K562 (cell line): ENCODE results near the gene LILRA6. TPM values are rescaled to one million over a fixed set of nuclear protein-coding genes. Genes with fewer than 3 reads are reported as not detected.
A peak's percentile ranks its signal among the peaks of the same experiment; 100 is the strongest.
"Not testable (repeated sequence)": the region's sequence is repeated elsewhere in the genome, so short reads cannot be mapped to it uniquely, and the experiment has no call there.

Experiments
- ATAC-seq: fragments of 200-7000 bp; cut with Tn5 transposase; 3 replicates; pipeline ENCODE4 v1.9.1; 2020; ENCODE audit warnings: moderate library complexity
- BruUV-seq: library from RNA; stranded (reverse); fragments of 400-500 nt; replicated peaks from 2 replicates; lab custom pipeline; 2021; lab: Mats Ljungman, UMichigan
- CTCF ChIA-PET: fragments of 300-600 bp; formaldehyde crosslinking; extraction: SDS; loops from one replicate; lab custom pipeline; 2021; ENCODE audit warnings: low intra/inter-chr PET ratio; lab: Yijun Ruan, JAX
- POLR2A ChIA-PET: fragments of 300-600, 350-650 bp; sonication (Branson Sonifier 250); formaldehyde crosslinking; extraction: SDS; loops from one replicate; lab custom pipeline; 2021; ENCODE audit warnings: antibody characterized with exemption, inconsistent platforms; lab: Yijun Ruan, JAX
- DNase-seq, 4 experiments: peaks; one replicate each; pipeline versions ENCODE4 v3.0.0 to v3.0.0-alpha.2; 2011 to 2018; ENCODE audit warnings: low spot score in 3 of 4, mixed read lengths in 3 of 4; ENCODE audit errors: extremely low read depth in 1 of 4
- FAIRE-seq: peaks from 2 replicates; lab custom pipeline; 2011; peaks lifted over from hg19 to GRCh38; lab: Jason Lieb, UNC
- H2AFZ ChIP-seq: 2 replicates; pipeline ENCODE4 v1.6.0; 2011; ENCODE audit warnings: low read depth, low read length, control low read depth, inconsistent platforms
- H3K27ac ChIP-seq: fragments of 200-600 bp; 3 replicates; pipeline ENCODE4 v1.8.0; 2011; ENCODE audit warnings: low read depth, mild to moderate bottlenecking, control low read depth, inconsistent platforms, low read length, moderate library complexity, mixed read lengths; ENCODE audit errors: extremely low read depth
- H3K27me3 ChIP-seq, 2 experiments: fragments of 300-600 bp in 1 of 2; 2 replicates in 1 of 2; 3 replicates in 1 of 2; pipeline versions ENCODE4 v1.6.0 to v1.8.0; 2011; ENCODE audit warnings: inconsistent platforms in 2 of 2, low read length in 2 of 2, mild to moderate bottlenecking in 1 of 2, mixed read lengths in 1 of 2, moderate library complexity in 1 of 2; ENCODE audit not compliant: control insufficient read depth in 2 of 2, insufficient read depth in 2 of 2
- H3K36me3 ChIP-seq: fragments of 300-600 bp; 3 replicates; pipeline ENCODE4 v1.8.0; 2011; ENCODE audit warnings: mild to moderate bottlenecking, low read length, inconsistent platforms; ENCODE audit not compliant: control insufficient read depth, insufficient read depth
- H3K4me1 ChIP-seq, 2 experiments: fragments of 200-600 bp in 1 of 2; replicated peaks in 1 of 2; 2 replicates in 1 of 2; 3 replicates in 1 of 2; pipeline versions ENCODE4 v1.5.1 to v1.8.0; 2011; ENCODE audit warnings: inconsistent platforms in 2 of 2, low read length in 2 of 2, mild to moderate bottlenecking in 1 of 2, mixed read lengths in 1 of 2, moderate library complexity in 1 of 2; ENCODE audit not compliant: control insufficient read depth in 2 of 2, insufficient read depth in 2 of 2
- H3K4me2 ChIP-seq: 2 replicates; pipeline ENCODE4 v1.6.1; 2011; ENCODE audit warnings: low read length, control low read depth, inconsistent platforms, mixed read lengths; ENCODE audit not compliant: insufficient read depth
- H3K4me3 ChIP-seq: fragments of 200-600 bp; sonication (generic), shearing (Covaris generic); 2 replicates; pipeline ENCODE4 v1.5.1; 2016; ENCODE audit warnings: control low read depth, inconsistent platforms
- H3K79me2 ChIP-seq: fragments of 200-600 bp; 3 replicates; pipeline ENCODE4 v1.8.0; 2011; ENCODE audit warnings: low read length, inconsistent platforms; ENCODE audit not compliant: control insufficient read depth, insufficient read depth
- H3K9ac ChIP-seq, 2 experiments: 2 replicates each; pipeline versions ENCODE4 v1.6.0 to v1.6.1; 2011; ENCODE audit warnings: low read depth in 2 of 2, low read length in 2 of 2, control low read depth in 1 of 2, inconsistent platforms in 1 of 2, mild to moderate bottlenecking in 1 of 2, mixed read lengths in 1 of 2; ENCODE audit not compliant: insufficient read depth in 1 of 2
- H3K9me1 ChIP-seq: one replicate; pipeline ENCODE4 v1.6.0; 2011; ENCODE audit warnings: inconsistent platforms, mild to moderate bottlenecking, low read length, moderate library complexity; ENCODE audit not compliant: control insufficient read depth, insufficient read depth
- H3K9me3 ChIP-seq: replicated peaks from 2 replicates; pipeline ENCODE4 v1.5.1; 2011; ENCODE audit warnings: low read depth, low read length, inconsistent platforms; ENCODE audit not compliant: control insufficient read depth, insufficient read depth
- H4K20me1 ChIP-seq: replicated peaks from 2 replicates; pipeline ENCODE4 v1.6.1; 2011; ENCODE audit warnings: low read length, inconsistent platforms, mixed read lengths; ENCODE audit not compliant: control insufficient read depth, insufficient read depth
- ZNF76 ChIP-seq: fragments of 250-450 bp; sonication (Bioruptor Pico); IDR thresholded peaks from 2 replicates; pipeline ENCODE4 v1.4.0; 2020; ENCODE audit warnings: mild to moderate bottlenecking, moderate library complexity, borderline replicate concordance
- WGBS: fragments of 100-300 bp; shearing (Covaris generic); methylation state at CpG from one replicate; pipeline ENCODE4 v1.1.6; 2016; ENCODE audit warnings: low coverage, mixed read lengths; ENCODE audit not compliant: insufficient coverage; ENCODE audit errors: missing lambda C conversion rate; 5-methylcytosine and 5-hydroxymethylcytosine counted together
- in situ Hi-C: fragments of 300-500 bp; cut with MboI; formaldehyde crosslinking; loops from 4 replicates; pipeline ENCODE4 v1.15.0; 2018; ENCODE audit warnings: inconsistent platforms, mixed read lengths
- intact Hi-C: fragments of 100-400 bp; cut with micrococcal nuclease; formaldehyde crosslinking; loops from 2 replicates; pipeline ENCODE4 v1.14.2; 2022
- polyA plus RNA-seq, 8 experiments: library from polyadenylated mRNA; depleted of rRNA in 4 of 8; stranded (reverse) in 5 of 8; unstranded in 3 of 8; fragments of >200 nt; fragmentation: Nextera tagmentation in 2 of 8; fragmentation: Illumina TruSeq in 1 of 8; extraction: Ambion mirVana in 2 of 8; extraction: Trizol in 1 of 8; gene quantifications; 2 replicates each; pipeline versions ENCODE4 v1.2.1 to v1.2.3, GENCODE V29; 2011 to 2014; ENCODE audit warnings: inconsistent platforms in 1 of 8, missing spikeins in 1 of 8
- total RNA-seq, 7 experiments: library from RNA; depleted of rRNA in 6 of 7; stranded (reverse); fragments of >200 nt in 6 of 7; fragmentation: Illumina TruSeq in 2 of 7; extraction: Trizol in 2 of 7; gene quantifications; 2 replicates each; pipeline versions ENCODE4 v1.2.1 to v1.2.3, GENCODE V29; 2011 to 2021; ENCODE audit warnings: low replicate concordance in 1 of 7

Gene LILRA6
- total and polyA plus RNA-seq, 9 of the 15 experiments (the other 6 are each of a cell fraction or from before 2014, with no cell fraction given), result 0.03 TPM; not detected in 8

GRCh38 chr19:54245936-54246335 is 3.3 kb upstream of the LILRA6 start (continued):
- TF ChIP-seq ZNF76 (CRISPR knock-in tag), result no peak

- intact Hi-C loops, H3K27ac ChIP-seq: not testable (repeated sequence)
- 0% methylated on average over 3 of the region's 8 CpGs for WGBS
These were observed 1.2 kb upstream of the LILRA6 start for GRCh38 chr19:54243809-54244208.

GRCh38 chr19:54242234-54242633 is 356 bp downstream of the LILRA6 start:
- intact Hi-C loops, H3K36me3 ChIP-seq, H3K9me3 ChIP-seq, H2AFZ ChIP-seq, H3K4me3 ChIP-seq, H3K79me2 ChIP-seq, H4K20me1 ChIP-seq, H3K9ac ChIP-seq, ATAC-seq, CTCF ChIA-PET, H3K27ac ChIP-seq, FAIRE-seq, DNase-seq, POLR2A ChIA-PET, BruUV-seq, in situ Hi-C loops, H3K4me2 ChIP-seq, H3K9me1 ChIP-seq: not testable (repeated sequence)
- H3K27me3 ChIP-seq, result peaks cover 29 to 44% of the 10 kb centered on the region in 2 experiments
- H3K4me1 ChIP-seq, result peaks cover 0 to 14% of the 10 kb centered on the region in 2 experiments; a peak in 2 of 5 replicates
- 0% methylated on average over 3 of the region's 4 CpGs for WGBS

More at GRCh38 chr19:54243809-54244208, 1.2 kb upstream of the LILRA6 start:
- CTCF ChIA-PET, BruUV-seq, H3K9ac ChIP-seq, H4K20me1 ChIP-seq, FAIRE-seq, H3K4me2 ChIP-seq, H3K36me3 ChIP-seq, ATAC-seq, H3K9me1 ChIP-seq, in situ Hi-C loops, H2AFZ ChIP-seq, H3K9me3 ChIP-seq, H3K4me3 ChIP-seq, DNase-seq, POLR2A ChIA-PET, H3K79me2 ChIP-seq: not testable (repeated sequence)
- Histone ChIP-seq H3K27me3 (peaks cover 30 to 43% of the 10 kb centered on the region in 2 experiments), H3K4me1 (peaks cover 0 to 14% of the 10 kb centered on the region in 2 experiments; a peak in 2 of 5 replicates)

GRCh38 chr19:54240372-54241336 is 1.9 kb downstream of the LILRA6 start:
- FAIRE-seq, H3K36me3 ChIP-seq, DNase-seq, CTCF ChIA-PET, H4K20me1 ChIP-seq, H3K9ac ChIP-seq, H3K79me2 ChIP-seq, H3K27ac ChIP-seq, H2AFZ ChIP-seq, in situ Hi-C loops, intact Hi-C loops, H3K9me3 ChIP-seq, H3K9me1 ChIP-seq, H3K4me3 ChIP-seq, H3K4me2 ChIP-seq, BruUV-seq: not testable (repeated sequence)
- Histone ChIP-seq H3K4me1 (peaks cover 0 to 14% of the 10 kb centered on the region in 2 experiments; a peak in 2 of 5 replicates), H3K27me3 (peaks cover 26 to 44% of the 10 kb centered on the region in 2 experiments; a peak in 4 of 5 replicates)
- ATAC-seq, result peak; percentile 38
- POLR2A ChIA-PET, result interaction anchor here (0.6 to 1.2 kb wide), 2 partner anchors 11 to 29 kb away, joined by 3 to 5 read pairs; no protein-coding TSS in a partner anchor
- WGBS, result 24% methylated on average over 11 of the region's 22 CpGs
